Pancreas (tissue), 10 donors: ENCODE measurements around the gene ABCB11. TPM values are rescaled to one million over a fixed set of nuclear protein-coding genes. Genes with fewer than 3 reads are reported as not detected.
"Not testable (repeated sequence)": the region's sequence is repeated elsewhere in the genome, so short reads cannot be mapped to it uniquely, and the experiment has no call there.

Source experiments
- ATAC-seq, 4 donors: fragments of 200-7000 bp; cut with Tn5 transposase; one replicate each; pipeline versions ENCODE4 v1.8.0 to v1.9.1; 2020; ENCODE audit warnings: mild to moderate bottlenecking in 4 of 4, moderate library complexity in 4 of 4
- DNase-seq, 6 donors: peaks; one replicate each; pipeline ENCODE4 v3.0.0-alpha.2; 2020
- FAIRE-seq: peaks from 2 replicates; lab custom pipeline; 2012; peaks lifted over from hg19 to GRCh38; lab: Jason Lieb, UNC
- H3K27ac ChIP-seq, 4 donors: fragments of 200-600 bp; sonication (generic); 1 replicate in 3 of 4; 2 replicates in 1 of 4; pipeline versions ENCODE4 v1.5.0 to v1.8.0; 2020
- H3K27me3 ChIP-seq, 4 donors: fragments of 200-600 bp; one replicate each; pipeline ENCODE4 v1.8.0; 2021
- H3K36me3 ChIP-seq, 3 donors: fragments of 200-600 bp; sonication (generic) in 1 of 3; one replicate each; pipeline versions ENCODE4 v1.5.0 to v1.8.0; 2020 to 2021
- H3K4me1 ChIP-seq, 3 donors: fragments of 200-600 bp; one replicate each; pipeline ENCODE4 v1.8.0; 2021
- H3K4me3 ChIP-seq, 4 donors: fragments of 200-600 bp; sonication (generic) in 2 of 4; one replicate each; pipeline versions ENCODE4 v1.5.0 to v1.8.0; 2020 to 2021
- H3K9me3 ChIP-seq, 4 donors: fragments of 200-600 bp; one replicate each; pipeline ENCODE4 v1.8.0; 2021
- CTCF ChIP-seq, 4 donors: fragments of 200-600 bp; sonication (generic) in 3 of 4; IDR thresholded peaks; one replicate each; pipeline versions ENCODE4 v1.5.0 to v1.8.0; 2021; ENCODE audit warnings: antibody characterized with exemption in 4 of 4
- whole genome bisulfite sequencing, 2 donors: extraction: QIAGEN DNeasy Blood & Tissue Kit; methylation state at CpG; one replicate each; pipeline ENCODE4 v1.1.7; 2013; 5-methylcytosine and 5-hydroxymethylcytosine counted together
- intact Hi-C, 3 donors: fragments of 100-400 bp; cut with DNase I; formaldehyde crosslinking; loops; one replicate each; pipeline versions ENCODE4 v1.11.1 to v1.14.2; 2022
- polyA plus RNA-seq, 2 donors: library from polyadenylated mRNA; stranded (reverse); fragments of 200-250 nt; gene quantifications; one replicate each; pipeline ENCODE4 v1.2.3, GENCODE V29; 2013
- total RNA-seq, 6 donors: library from RNA; stranded (reverse); fragmentation: NEBNext Ultra II Directional in 4 of 6; extraction: Animal tissue kit (Norgen Biotek cat#: 25700) in 4 of 6; gene quantifications; one replicate each; pipeline versions ENCODE4 v1.2.1 to v1.2.4, GENCODE V29; 2021 to 2023
- donor health status: healthy with polysubstance abuse.
- donor health status: DM: no; HTN: no; CAD: no; lungs with moderate emphysema.
- donor health status: DM: no; HTN: no; CAD: no.
- donor health status: control.
- donor health status: control.
- donor health status: Bipolar disorder and iron deficiency.
- donor health status: DM: yes; HTN: yes; CAD: no.
- donor health status: DM: no; HTN: no; CAD: no.
- donor health status: DM: no; HTN: no; CAD: no.
- donor health status: DM: yes; HTN: yes; CAD: no.

ABCB11 gene
- total and polyA plus RNA-seq, 8 donors: 0.02 to 0.12 (median 0.04) TPM; not detected in 2

- no peak for ATAC-seq
- H3K36me3 ChIP-seq: no peaks in the 10 kb centered on the region
- H3K27me3 ChIP-seq: no peaks in the 10 kb centered on the region
- no peak overlapping the region for H3K4me3 ChIP-seq
- FAIRE-seq: no peak
- no peak for TF ChIP-seq CTCF (IDR thresholded peaks at IDR 0.05)
- peak overlapping the region in 2 of 4 donors; percentile 34 to 48 for H3K27ac ChIP-seq
- intact Hi-C loops: no loop called here
- H3K4me1 ChIP-seq: peaks cover 0 to 8% (median 5%) of the 10 kb centered on the region in 3 donors
- H3K9me3 ChIP-seq: no peaks in the 10 kb centered on the region
- WGBS, 2 donors: 46 to 49% methylated on average over 4 of the region's 4 CpGs
- DNase-seq: no peak
Measured at GRCh38 chr2:169013628-169014026, 17.5 kb downstream of the ABCB11 start.

GRCh38 chr2:169012812-169013627 lies 18.1 kb downstream of the ABCB11 start:
- FAIRE-seq (no peak), ATAC-seq (peak in 3 of 4 donors; percentile 30 to 37 (median 35)), DNase-seq (no peak)
- H3K9me3 ChIP-seq: no peaks in the 10 kb centered on the region
- no peak for TF ChIP-seq CTCF (IDR thresholded peaks at IDR 0.05)
- intact Hi-C loops: no loop called here
- WGBS, 2 donors: 27 to 30% methylated on average over 6 of the region's 6 CpGs
- H3K4me1 ChIP-seq: peaks cover 0 to 8% (median 5%) of the 10 kb centered on the region in 3 donors
- peak overlapping the region in 2 of 4 donors; percentile 48 to 58 for H3K27ac ChIP-seq
- H3K4me3 ChIP-seq: no peak overlapping the region
- H3K27me3 ChIP-seq: no peaks in the 10 kb centered on the region
- no peaks in the 10 kb centered on the region for H3K36me3 ChIP-seq

- FAIRE-seq, H3K27me3 ChIP-seq, H3K4me1 ChIP-seq, H3K9me3 ChIP-seq, H3K36me3 ChIP-seq, intact Hi-C loops, H3K4me3 ChIP-seq: not testable (repeated sequence)
- DNase-seq (peak in 2 of 6 donors; percentile 32 to 44), ATAC-seq (peak; percentile 78 to 98 (median 96))
- WGBS, 2 donors: 40 to 42% methylated on average over 5 of the region's 5 CpGs
- H3K27ac ChIP-seq: peak overlapping the region in 2 of 4 donors; percentile 48 to 58
Measured at GRCh38 chr2:169012191-169012792, 18.8 kb downstream of the ABCB11 start.

GRCh38 chr2:169011698-169012097 lies 19.4 kb downstream of the ABCB11 start:
- Histone ChIP-seq H3K4me3 (no peak overlapping the region), H3K36me3 (no peaks in the 10 kb centered on the region), H3K4me1 (peaks cover 0 to 8% (median 5%) of the 10 kb centered on the region in 3 donors), H3K27me3 (no peaks in the 10 kb centered on the region), H3K27ac (peak overlapping the region in 1 of 4 donors; percentile 58), H3K9me3 (no peaks in the 10 kb centered on the region)
- intact Hi-C loops: no loop called here
- FAIRE-seq: no peak
- no peak for DNase-seq
- TF ChIP-seq CTCF (IDR thresholded peaks at IDR 0.05): no peak
- WGBS, 2 donors: 70 to 73% methylated on average over 2 of the region's 2 CpGs
- ATAC-seq: no peak

GRCh38 chr2:169010633-169011460 lies 20.3 kb downstream of the ABCB11 start:
- WGBS, 2 donors: 60 to 62% methylated on average over 8 of the region's 8 CpGs
- no peak for ATAC-seq
- Histone ChIP-seq H3K27ac (no peak overlapping the region), H3K9me3 (no peaks in the 10 kb centered on the region), H3K4me3 (no peak overlapping the region), H3K36me3 (no peaks in the 10 kb centered on the region), H3K27me3 (no peaks in the 10 kb centered on the region), H3K4me1 (peaks cover 0 to 8% (median 5%) of the 10 kb centered on the region in 3 donors)
- no peak for DNase-seq
- no peak for TF ChIP-seq CTCF (IDR thresholded peaks at IDR 0.05)
- peak; percentile 53 for FAIRE-seq
- intact Hi-C loops: no loop called here
